Osteoblast (primary cell): Measurements from ENCODE around the gene DAPK1. TPM values are rescaled to one million over a fixed set of nuclear protein-coding genes. Genes with fewer than 3 reads are reported as not detected.

Source experiments
- DNase-seq: peaks from one replicate; pipeline ENCODE4 v3.0.0; 2011; ENCODE audit warnings: low spot score, mixed read lengths; ENCODE audit not compliant: insufficient read length; ENCODE audit errors: missing footprints
- H2AFZ ChIP-seq: 2 replicates; pipeline ENCODE4 v1.6.0; 2011; ENCODE audit warnings: mild to moderate bottlenecking, low read length
- H3K27ac ChIP-seq: 2 replicates; pipeline ENCODE4 v1.5.1; 2011; ENCODE audit warnings: mild to moderate bottlenecking, low read depth, low read length, moderate library complexity
- H3K27me3 ChIP-seq: 2 replicates; pipeline ENCODE4 v1.6.0; 2012; ENCODE audit warnings: mild to moderate bottlenecking, control low read depth, inconsistent platforms, low read length, moderate library complexity; ENCODE audit not compliant: insufficient read depth
- H3K36me3 ChIP-seq: 2 replicates; pipeline ENCODE4 v1.5.1; 2011; ENCODE audit warnings: mild to moderate bottlenecking, low read length, control low read depth, moderate library complexity; ENCODE audit not compliant: insufficient read depth
- H3K4me1 ChIP-seq: 2 replicates; pipeline ENCODE4 v1.5.1; 2011; ENCODE audit warnings: mild to moderate bottlenecking, low read length, control low read depth, moderate library complexity; ENCODE audit not compliant: insufficient read depth
- H3K4me2 ChIP-seq: 2 replicates; pipeline ENCODE4 v1.6.0; 2011; ENCODE audit warnings: mild to moderate bottlenecking, low read length; ENCODE audit not compliant: insufficient read depth
- H3K4me3 ChIP-seq: fragments of 200-600 bp; sonication (generic); 3 replicates; pipeline ENCODE4 v1.5.1; 2012; ENCODE audit warnings: mild to moderate bottlenecking, low read length, inconsistent platforms; ENCODE audit not compliant: insufficient read depth
- H3K79me2 ChIP-seq: 2 replicates; pipeline ENCODE4 v1.6.0; 2012; ENCODE audit warnings: mild to moderate bottlenecking, low read length, control low read depth, inconsistent platforms; ENCODE audit not compliant: insufficient read depth
- H3K9me3 ChIP-seq: 2 replicates; pipeline ENCODE4 v1.5.1; 2011; ENCODE audit warnings: low read depth, low read length, control low read depth
- H4K20me1 ChIP-seq: 2 replicates; pipeline ENCODE4 v1.6.0; 2012; ENCODE audit warnings: mild to moderate bottlenecking, low read length, control low read depth; ENCODE audit not compliant: insufficient read depth
- CTCF ChIP-seq: IDR thresholded peaks from 2 replicates; pipeline ENCODE4 v1.5.1; 2011; ENCODE audit warnings: mild to moderate bottlenecking, low read depth, low read length, moderate library complexity; ENCODE audit errors: extremely low read depth
- total RNA-seq: library from RNA; depleted of rRNA; stranded (reverse); fragments of >200 nt; gene quantifications from 2 replicates; pipeline ENCODE4 v1.2.3, GENCODE V29; 2012

DAPK1 gene
- total RNA-seq, 1 donor, result 55.4 TPM

GRCh38 chr9:87661241-87661640 is 163.6 kb downstream of the DAPK1 start:
- no peaks in the 10 kb centered on the region for H3K9me3 ChIP-seq
- H3K4me1 ChIP-seq, result peaks cover 5% of the 10 kb centered on the region
- TF ChIP-seq CTCF, result no peak
- H3K79me2 ChIP-seq, result no peaks in the 10 kb centered on the region
- H3K36me3 ChIP-seq, result peaks cover 3% of the 10 kb centered on the region
- H3K4me3 ChIP-seq, result no peak overlapping the region
- H3K27ac ChIP-seq, result no peak overlapping the region
- H3K4me2 ChIP-seq, result no peak overlapping the region
- H2AFZ ChIP-seq, result no peak overlapping the region
- DNase-seq, result no peak
- no peaks in the 10 kb centered on the region for H3K27me3 ChIP-seq
- no peaks in the 10 kb centered on the region for H4K20me1 ChIP-seq

- Histone ChIP-seq H3K9me3 (peaks cover 6% of the 10 kb centered on the region), H3K4me1 (no peaks in the 10 kb centered on the region), H3K4me3 (no peak overlapping the region), H4K20me1 (no peaks in the 10 kb centered on the region), H3K79me2 (no peaks in the 10 kb centered on the region), H3K36me3 (peaks cover 3% of the 10 kb centered on the region), H3K27me3 (no peaks in the 10 kb centered on the region), H3K27ac (no peak overlapping the region), H3K4me2 (no peak overlapping the region), H2AFZ (no peak overlapping the region)
- peak; percentile 95 for DNase-seq
- TF ChIP-seq CTCF, result peak; percentile 86
These were observed 165.3 kb downstream of the DAPK1 start for GRCh38 chr9:87662808-87663528.

- no peak overlapping the region for H2AFZ ChIP-seq
- H3K79me2 ChIP-seq, result no peaks in the 10 kb centered on the region
- no peak overlapping the region for H3K4me3 ChIP-seq
- no peak overlapping the region for H3K4me2 ChIP-seq
- no peaks in the 10 kb centered on the region for H3K4me1 ChIP-seq
- H4K20me1 ChIP-seq, result no peaks in the 10 kb centered on the region
- H3K36me3 ChIP-seq, result peaks cover 3% of the 10 kb centered on the region
- H3K9me3 ChIP-seq, result peaks cover 6% of the 10 kb centered on the region
- H3K27me3 ChIP-seq, result no peaks in the 10 kb centered on the region
- no peak overlapping the region for H3K27ac ChIP-seq
- TF ChIP-seq CTCF, result no peak
- no peak for DNase-seq
These were observed 165.9 kb downstream of the DAPK1 start for GRCh38 chr9:87663556-87663955.

GRCh38 chr9:87664153-87665060 is 166.7 kb downstream of the DAPK1 start:
- H3K4me3 ChIP-seq, result no peak overlapping the region
- no peak overlapping the region for H3K4me2 ChIP-seq
- DNase-seq, result no peak
- peaks cover 3% of the 10 kb centered on the region for H3K36me3 ChIP-seq
- H2AFZ ChIP-seq, result no peak overlapping the region
- H3K9me3 ChIP-seq, result peaks cover 6% of the 10 kb centered on the region
- no peaks in the 10 kb centered on the region for H3K4me1 ChIP-seq
- no peaks in the 10 kb centered on the region for H4K20me1 ChIP-seq
- H3K27ac ChIP-seq, result no peak overlapping the region
- TF ChIP-seq CTCF, result no peak
- no peaks in the 10 kb centered on the region for H3K27me3 ChIP-seq
- no peaks in the 10 kb centered on the region for H3K79me2 ChIP-seq
